ENCODE results near the gene SEPTIN12.

Gene SEPTIN12

DNA sequence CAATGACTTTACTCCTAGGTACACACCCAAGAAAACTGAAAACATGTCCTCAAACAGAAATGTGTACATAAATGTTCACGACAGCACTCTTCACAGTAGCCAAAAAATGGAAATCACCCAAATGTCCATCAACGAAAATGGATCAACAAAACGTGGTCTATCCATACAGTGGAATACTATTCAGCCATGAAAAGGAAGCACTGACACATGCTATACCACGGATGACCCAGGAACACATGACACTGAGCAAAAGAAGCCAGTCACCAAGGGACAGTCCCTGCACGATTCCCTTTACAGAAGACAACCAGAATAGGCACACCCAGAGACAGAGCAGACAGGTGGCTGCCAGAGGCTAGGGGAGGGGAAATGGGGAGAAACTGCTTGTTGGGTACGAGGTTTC is 32.5 kb downstream of the SEPTIN12 start:
- no peak for DNase-seq (ENCODE audit: low read depth)
- H3K4me3 ChIP-seq (ENCODE audit: low read depth, low read length) = no peak overlapping the region
- TF ChIP-seq, protein P1, sequence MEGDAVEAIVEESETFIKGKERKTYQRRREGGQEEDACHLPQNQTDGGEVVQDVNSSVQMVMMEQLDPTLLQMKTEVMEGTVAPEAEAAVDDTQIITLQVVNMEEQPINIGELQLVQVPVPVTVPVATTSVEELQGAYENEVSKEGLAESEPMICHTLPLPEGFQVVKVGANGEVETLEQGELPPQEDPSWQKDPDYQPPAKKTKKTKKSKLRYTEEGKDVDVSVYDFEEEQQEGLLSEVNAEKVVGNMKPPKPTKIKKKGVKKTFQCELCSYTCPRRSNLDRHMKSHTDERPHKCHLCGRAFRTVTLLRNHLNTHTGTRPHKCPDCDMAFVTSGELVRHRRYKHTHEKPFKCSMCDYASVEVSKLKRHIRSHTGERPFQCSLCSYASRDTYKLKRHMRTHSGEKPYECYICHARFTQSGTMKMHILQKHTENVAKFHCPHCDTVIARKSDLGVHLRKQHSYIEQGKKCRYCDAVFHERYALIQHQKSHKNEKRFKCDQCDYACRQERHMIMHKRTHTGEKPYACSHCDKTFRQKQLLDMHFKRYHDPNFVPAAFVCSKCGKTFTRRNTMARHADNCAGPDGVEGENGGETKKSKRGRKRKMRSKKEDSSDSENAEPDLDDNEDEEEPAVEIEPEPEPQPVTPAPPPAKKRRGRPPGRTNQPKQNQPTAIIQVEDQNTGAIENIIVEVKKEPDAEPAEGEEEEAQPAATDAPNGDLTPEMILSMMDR (IDR thresholded peaks at IDR 0.05; ENCODE audit: insufficient read depth, low read depth, low read length, missing control alignments) = no peak

DNA sequence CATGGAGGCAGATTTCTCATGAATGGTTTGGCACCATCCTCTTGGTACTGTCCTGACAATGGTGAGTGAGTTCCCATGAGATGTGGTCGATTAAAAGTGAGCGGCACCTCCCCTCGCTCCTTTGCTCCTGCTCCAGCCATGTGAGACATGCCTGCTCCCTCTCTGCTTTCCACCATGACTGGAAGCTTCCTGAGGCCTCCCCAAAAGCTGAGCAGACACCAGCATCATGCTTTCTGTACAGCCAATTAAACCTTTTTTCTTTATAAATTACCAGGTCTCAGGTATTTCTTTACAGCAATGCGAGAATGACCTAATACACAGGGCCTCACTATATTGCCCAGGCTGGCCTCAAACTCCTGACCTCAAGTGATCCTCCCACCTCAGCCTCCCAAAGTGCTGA is 33.3 kb downstream of the SEPTIN12 start:
- no peak overlapping the region for H3K4me3 ChIP-seq (ENCODE audit: low read depth, low read length)
- TF ChIP-seq, protein P1 (IDR thresholded peaks at IDR 0.05; ENCODE audit: insufficient read depth, low read depth, low read length, missing control alignments) = no peak
- DNase-seq (ENCODE audit: low read depth) = no peak

DNA sequence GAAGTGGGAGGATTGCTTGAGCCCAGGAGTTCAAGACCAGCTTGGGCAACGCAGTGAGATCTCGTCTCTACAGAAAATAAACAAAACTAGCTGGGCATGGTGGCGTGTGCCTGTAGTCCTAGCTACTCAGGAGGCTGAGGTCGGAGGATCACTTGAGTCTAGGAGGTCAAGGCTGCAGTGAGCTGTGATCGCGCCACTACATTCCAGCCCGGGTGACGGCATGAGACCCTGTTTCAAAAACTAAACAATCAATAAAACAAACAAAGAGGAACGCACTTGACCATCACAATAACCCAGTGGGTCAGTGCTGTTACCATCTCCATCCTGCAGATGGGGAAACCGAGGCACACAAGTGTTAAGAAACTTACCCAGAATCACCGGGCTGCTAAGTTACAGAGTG is 34.9 kb downstream of the SEPTIN12 start:
- no peak overlapping the region for H3K4me3 ChIP-seq (ENCODE audit: low read depth, low read length)
- DNase-seq (ENCODE audit: low read depth) = no peak
- TF ChIP-seq, protein P1 (IDR thresholded peaks at IDR 0.05; ENCODE audit: insufficient read depth, low read depth, low read length, missing control alignments) = no peak

DNA sequence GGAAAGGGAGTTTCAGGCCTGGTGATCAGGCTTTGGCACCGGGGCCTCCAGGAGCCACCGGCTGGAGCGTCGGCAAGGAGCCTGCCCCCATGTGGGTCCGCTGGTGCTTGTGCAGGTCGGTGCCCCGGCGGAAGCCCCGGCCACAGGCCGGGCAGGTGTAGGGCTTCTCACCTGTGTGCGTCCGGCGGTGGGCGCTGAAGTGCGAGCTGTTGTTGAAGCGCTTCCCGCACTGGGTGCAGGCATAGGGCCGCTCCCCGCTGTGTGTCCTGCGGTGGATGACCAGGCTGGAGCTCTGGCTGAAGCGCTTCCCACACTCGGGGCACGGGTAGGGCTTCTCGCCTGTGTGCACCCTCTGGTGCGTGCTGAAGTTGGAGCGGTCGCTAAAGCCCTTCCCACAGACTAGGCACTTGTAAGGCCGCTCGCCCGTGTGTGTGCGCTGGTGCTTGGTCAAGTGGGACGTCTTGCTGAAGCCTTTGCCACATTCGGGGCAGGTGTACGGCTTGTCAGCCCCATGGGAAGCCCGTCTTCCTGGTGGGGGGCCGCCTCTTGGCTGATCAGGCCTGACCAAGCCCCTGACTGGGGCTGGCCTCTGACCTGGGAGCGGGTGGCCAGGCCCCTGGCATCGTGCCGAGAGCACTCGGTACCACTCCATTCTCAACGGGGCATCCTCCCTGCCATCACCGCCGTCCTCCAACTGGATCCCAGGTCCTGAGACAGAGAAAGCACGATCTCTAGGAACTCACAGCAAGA is 35.6 kb downstream of the SEPTIN12 start:
- TF ChIP-seq, protein P1 (IDR thresholded peaks at IDR 0.05; ENCODE audit: insufficient read depth, low read depth, low read length, missing control alignments) = no peak
- H3K4me3 ChIP-seq (ENCODE audit: low read depth, low read length) = no peak overlapping the region
- no peak for DNase-seq (ENCODE audit: low read depth)

DNA sequence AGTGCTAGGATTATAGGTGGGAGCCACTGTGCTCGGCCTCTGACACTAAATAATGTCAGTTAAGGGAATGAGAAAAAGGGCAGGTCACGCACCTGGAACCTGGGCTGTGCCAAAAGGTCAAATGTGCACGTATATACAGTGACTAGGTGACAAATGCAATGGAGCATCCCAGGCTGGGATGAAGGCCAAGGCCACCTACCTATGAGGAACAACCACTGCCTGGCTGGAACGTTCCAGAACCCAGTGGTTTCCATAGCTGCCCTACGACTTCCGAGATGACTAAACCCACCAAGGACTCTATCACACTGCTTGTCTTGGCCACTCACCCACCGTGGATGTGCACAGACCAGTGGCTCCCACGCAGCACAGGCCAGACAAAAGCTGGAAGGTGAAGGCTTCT is 37.2 kb downstream of the SEPTIN12 start:
- TF ChIP-seq, protein P1 (IDR thresholded peaks at IDR 0.05; ENCODE audit: insufficient read depth, low read depth, low read length, missing control alignments) = no peak
- no peak for DNase-seq (ENCODE audit: low read depth)
- H3K4me3 ChIP-seq (ENCODE audit: low read depth, low read length) = no peak overlapping the region

DNA sequence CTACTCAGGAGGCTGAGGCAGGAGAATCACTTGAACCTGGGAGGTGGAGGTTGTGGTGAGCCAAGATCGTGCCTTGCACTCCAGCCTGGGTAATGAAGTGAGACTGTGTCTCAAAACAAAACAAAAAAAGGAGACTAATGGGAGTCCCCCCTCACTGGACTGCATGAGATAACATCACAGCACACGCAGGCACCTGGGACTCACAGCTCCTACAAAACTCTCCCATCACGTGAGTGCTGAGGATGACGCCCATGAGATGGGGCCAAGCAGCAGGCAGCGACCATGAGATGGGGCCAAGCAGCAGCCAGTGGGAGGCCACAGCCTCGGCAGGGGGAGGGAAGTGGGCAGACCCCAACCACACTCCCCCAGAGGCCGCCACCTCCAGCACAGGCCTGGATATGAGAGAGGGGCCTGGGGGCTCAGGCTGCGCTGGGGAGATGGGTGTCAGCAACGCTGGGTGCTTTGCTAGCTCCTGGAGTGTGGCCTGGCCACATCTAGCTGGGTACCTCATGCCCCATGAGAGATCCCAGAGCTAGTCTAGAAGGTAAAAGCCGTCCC is 38.4 kb downstream of the SEPTIN12 start:
- peak; percentile 30 for DNase-seq (ENCODE audit: low read depth)
- TF ChIP-seq, protein P1 (IDR thresholded peaks at IDR 0.05; ENCODE audit: insufficient read depth, low read depth, low read length, missing control alignments) = no peak
- no peak overlapping the region for H3K4me3 ChIP-seq (ENCODE audit: low read depth, low read length)
